ENCODE measurements around the gene WDR64. TPM values are rescaled to one million over a fixed set of nuclear protein-coding genes. Genes with fewer than 3 reads are reported as not detected.

WDR64 gene
- polyA plus RNA-seq, 1 donor (not counting 4 experiments of a cell fraction or from before 2014, with no cell fraction given) = not detected

DNA sequence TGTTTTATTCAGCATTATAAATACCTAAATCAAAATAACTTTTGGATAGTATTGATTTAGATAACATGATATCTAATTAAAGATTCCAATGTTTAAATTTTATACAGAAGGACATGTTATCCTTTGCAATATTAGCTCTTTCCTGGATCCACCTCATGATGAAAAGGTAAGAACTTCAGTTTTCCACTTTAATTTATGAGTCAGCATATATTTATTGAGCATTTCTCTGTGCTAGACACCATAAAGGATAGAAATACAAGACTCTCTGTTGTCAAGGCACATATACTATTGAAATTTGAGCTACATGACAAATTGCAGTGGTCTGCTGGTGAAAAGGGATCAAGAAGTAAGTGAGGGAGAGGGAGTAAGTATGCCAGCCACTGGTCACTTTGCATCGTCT, 127.8 kb downstream of the WDR64 start:
- FAIRE-seq (no peak), DNase-seq (ENCODE audit: low read depth, low spot score) (no peak)
- Histone ChIP-seq H3K79me2 (ENCODE audit: control insufficient read depth, insufficient read depth, low read length) (no peaks in the 10 kb centered on the region), H3K27me3 (ENCODE audit: control insufficient read depth, extremely low read depth, insufficient read depth, low read length) (no peaks in the 10 kb centered on the region), H3K36me3 (ENCODE audit: control insufficient read depth in 2 of 2, extremely low read depth in 1 of 2, insufficient read depth in 2 of 2, low read length in 2 of 2) (no peaks in the 10 kb centered on the region), H3K27ac (ENCODE audit: control insufficient read depth, insufficient read depth, low read length) (no peak overlapping the region), H3K4me2 (ENCODE audit: control insufficient read depth, extremely low read depth, insufficient read depth, low read depth, low read length) (no peak overlapping the region), H2AFZ (ENCODE audit: control insufficient read depth, low read length) (no peak overlapping the region), H3K4me1 (ENCODE audit: control insufficient read depth, extremely low read depth, insufficient read depth, low read length) (no peaks in the 10 kb centered on the region), H3K9me1 (ENCODE audit: control insufficient read depth, extremely low read depth, insufficient read depth, low read length) (no peaks in the 10 kb centered on the region), H3K9ac (ENCODE audit: control insufficient read depth, extremely low read depth, insufficient read depth, low read length) (no peak overlapping the region), H3K4me3 (ENCODE audit: control insufficient read depth in 2 of 3, extremely low read depth in 1 of 3, insufficient read depth in 2 of 3, low read depth in 1 of 3, low read length in 3 of 3) (no peak overlapping the region), H4K20me1 (ENCODE audit: control insufficient read depth, extremely low read depth, insufficient read depth, low read length) (no peaks in the 10 kb centered on the region), H3K9me3 (ENCODE audit: control insufficient read depth, low read depth, low read length) (no peaks in the 10 kb centered on the region)
- no peak for TF ChIP-seq EZH2 (IDR thresholded peaks at IDR 0.05; ENCODE audit: low read length)
- TF ChIP-seq, protein P1, sequence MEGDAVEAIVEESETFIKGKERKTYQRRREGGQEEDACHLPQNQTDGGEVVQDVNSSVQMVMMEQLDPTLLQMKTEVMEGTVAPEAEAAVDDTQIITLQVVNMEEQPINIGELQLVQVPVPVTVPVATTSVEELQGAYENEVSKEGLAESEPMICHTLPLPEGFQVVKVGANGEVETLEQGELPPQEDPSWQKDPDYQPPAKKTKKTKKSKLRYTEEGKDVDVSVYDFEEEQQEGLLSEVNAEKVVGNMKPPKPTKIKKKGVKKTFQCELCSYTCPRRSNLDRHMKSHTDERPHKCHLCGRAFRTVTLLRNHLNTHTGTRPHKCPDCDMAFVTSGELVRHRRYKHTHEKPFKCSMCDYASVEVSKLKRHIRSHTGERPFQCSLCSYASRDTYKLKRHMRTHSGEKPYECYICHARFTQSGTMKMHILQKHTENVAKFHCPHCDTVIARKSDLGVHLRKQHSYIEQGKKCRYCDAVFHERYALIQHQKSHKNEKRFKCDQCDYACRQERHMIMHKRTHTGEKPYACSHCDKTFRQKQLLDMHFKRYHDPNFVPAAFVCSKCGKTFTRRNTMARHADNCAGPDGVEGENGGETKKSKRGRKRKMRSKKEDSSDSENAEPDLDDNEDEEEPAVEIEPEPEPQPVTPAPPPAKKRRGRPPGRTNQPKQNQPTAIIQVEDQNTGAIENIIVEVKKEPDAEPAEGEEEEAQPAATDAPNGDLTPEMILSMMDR (optimal IDR thresholded peaks at IDR 0.05 in 1 of 3, IDR thresholded peaks at IDR 0.05 in 1 of 3, conservative IDR thresholded peaks at IDR 0.05 in 1 of 3; ENCODE audit: extremely low read depth in 1 of 3, insufficient read depth in 2 of 3, low read length in 3 of 3) = no peak
- dilution Hi-C loops (cut with MboI; ENCODE audit: extremely low pct_ligation_motif_present, low sequenced_read_pairs) = no loop called here

DNA sequence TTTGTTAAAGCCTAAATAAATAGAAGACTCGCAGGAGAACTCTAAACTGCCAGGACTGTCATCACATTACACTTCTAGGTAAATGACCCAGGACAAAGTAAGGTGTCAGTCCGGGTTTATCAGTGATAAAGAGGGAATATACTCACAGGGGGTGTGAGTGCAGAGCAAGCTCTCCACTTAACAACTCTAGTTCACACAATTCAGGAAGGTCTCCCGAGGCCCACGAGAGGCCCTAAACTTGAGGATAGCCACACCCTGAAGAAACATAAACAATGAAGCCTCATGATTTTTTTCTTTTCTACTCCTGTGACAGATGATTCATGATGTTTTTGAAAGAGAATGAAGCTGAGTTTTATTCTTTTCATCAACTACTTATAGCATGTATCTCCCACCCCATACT, 130.3 kb downstream of the WDR64 start:
- no peak overlapping the region for H2AFZ ChIP-seq (ENCODE audit: control insufficient read depth, low read length)
- no peak for FAIRE-seq
- H3K9me1 ChIP-seq (ENCODE audit: control insufficient read depth, extremely low read depth, insufficient read depth, low read length) = no peaks in the 10 kb centered on the region
- TF ChIP-seq, protein P1 (optimal IDR thresholded peaks at IDR 0.05 in 1 of 3, IDR thresholded peaks at IDR 0.05 in 1 of 3, conservative IDR thresholded peaks at IDR 0.05 in 1 of 3; ENCODE audit: extremely low read depth in 1 of 3, insufficient read depth in 2 of 3, low read length in 3 of 3) = no peak
- TF ChIP-seq EZH2 (IDR thresholded peaks at IDR 0.05; ENCODE audit: low read length) = no peak
- no peaks in the 10 kb centered on the region for H3K9me3 ChIP-seq (ENCODE audit: control insufficient read depth, low read depth, low read length)
- no peak overlapping the region for H3K4me2 ChIP-seq (ENCODE audit: control insufficient read depth, extremely low read depth, insufficient read depth, low read depth, low read length)
- dilution Hi-C loops (cut with MboI; ENCODE audit: extremely low pct_ligation_motif_present, low sequenced_read_pairs) = no loop called here
- no peaks in the 10 kb centered on the region for H3K36me3 ChIP-seq (ENCODE audit: control insufficient read depth in 2 of 2, extremely low read depth in 1 of 2, insufficient read depth in 2 of 2, low read length in 2 of 2)
- no peaks in the 10 kb centered on the region for H4K20me1 ChIP-seq (ENCODE audit: control insufficient read depth, extremely low read depth, insufficient read depth, low read length)
- no peak overlapping the region for H3K9ac ChIP-seq (ENCODE audit: control insufficient read depth, extremely low read depth, insufficient read depth, low read length)
- no peak overlapping the region for H3K4me3 ChIP-seq (ENCODE audit: control insufficient read depth in 2 of 3, extremely low read depth in 1 of 3, insufficient read depth in 2 of 3, low read depth in 1 of 3, low read length in 3 of 3)
- DNase-seq (ENCODE audit: low read depth, low spot score) = no peak
- no peaks in the 10 kb centered on the region for H3K79me2 ChIP-seq (ENCODE audit: control insufficient read depth, insufficient read depth, low read length)
- H3K27ac ChIP-seq (ENCODE audit: control insufficient read depth, insufficient read depth, low read length) = no peak overlapping the region
- no peaks in the 10 kb centered on the region for H3K4me1 ChIP-seq (ENCODE audit: control insufficient read depth, extremely low read depth, insufficient read depth, low read length)
- H3K27me3 ChIP-seq (ENCODE audit: control insufficient read depth, extremely low read depth, insufficient read depth, low read length) = no peaks in the 10 kb centered on the region
